OCI-LY3 (cell line): ENCODE data around the gene COG5.

Experiments used
- H2AFZ ChIP-seq: fragments of 200-600, 300-600 bp; shearing (Covaris generic); 2 replicates; pipeline ENCODE4 v1.6.0; 2014; ENCODE audit warnings: antibody characterized with exemption, low read depth, low read length
- H3K27ac ChIP-seq: fragments of 200-600, 300-600 bp; sonication (generic); 2 replicates; pipeline ENCODE4 v1.5.1; 2014; ENCODE audit warnings: mild to moderate bottlenecking, low read length, moderate library complexity, mixed read lengths
- H3K27me3 ChIP-seq: fragments of 200-600, 300-600 bp; sonication (generic); 2 replicates; pipeline ENCODE4 v1.6.1; 2014; ENCODE audit warnings: low read depth, low read length, mixed read lengths
- H3K36me3 ChIP-seq: fragments of 200-600, 300-600 bp; sonication (generic); replicated peaks from 2 replicates; pipeline ENCODE3; 2014; ENCODE audit warnings: low read depth, low read length, mixed read lengths
- H3K4me1 ChIP-seq: fragments of 300-600, 200-600 bp; sonication (generic); 2 replicates; pipeline ENCODE4 v1.6.1; 2014; ENCODE audit warnings: low read length, mixed read lengths
- H3K4me2 ChIP-seq: fragments of 200-600, 300-600 bp; sonication (generic); 2 replicates; pipeline ENCODE4 v1.6.1; 2014; ENCODE audit warnings: low read length, mixed read lengths
- H3K4me3 ChIP-seq: fragments of 300-600, 200-600 bp; sonication (generic); 2 replicates; pipeline ENCODE4 v1.5.1; 2014; ENCODE audit warnings: antibody characterized with exemption, mild to moderate bottlenecking, low read length, moderate library complexity
- H3K79me2 ChIP-seq: fragments of 300-600, 200-600 bp; shearing (Covaris generic); 2 replicates; pipeline ENCODE4 v1.6.1; 2014; ENCODE audit warnings: mild to moderate bottlenecking, low read length, mixed read lengths
- H3K9ac ChIP-seq: fragments of 300-600, 200-600 bp; shearing (Covaris generic); 2 replicates; pipeline ENCODE4 v1.6.0; 2014; ENCODE audit warnings: mild to moderate bottlenecking, low read length, moderate library complexity
- H3K9me3 ChIP-seq: fragments of 200-600, 300-600 bp; shearing (Covaris generic); 2 replicates; pipeline ENCODE4 v1.6.1; 2014; ENCODE audit warnings: low read length, mixed read lengths; ENCODE audit not compliant: insufficient read depth
- H4K20me1 ChIP-seq: fragments of 200-600, 300-600 bp; sonication (generic); 2 replicates; pipeline ENCODE4 v1.6.1; 2016; ENCODE audit warnings: low read length, mixed read lengths; ENCODE audit not compliant: insufficient read depth
- EZH2phosphoT487 ChIP-seq: fragments of 200-600 bp; shearing (Covaris generic); IDR thresholded peaks from 2 replicates; pipeline ENCODE4 v1.6.1; 2018; ENCODE audit warnings: antibody characterized with exemption, mixed run types, low read depth
- TF ChIP-seq, protein P1 (sequence below): fragments of 200-600, 300-600 bp; sonication (generic); IDR thresholded peaks from 2 replicates; pipeline ENCODE4 v1.5.1; 2014; ENCODE audit warnings: antibody characterized with exemption, low read length, low read depth

Gene COG5

DNA sequence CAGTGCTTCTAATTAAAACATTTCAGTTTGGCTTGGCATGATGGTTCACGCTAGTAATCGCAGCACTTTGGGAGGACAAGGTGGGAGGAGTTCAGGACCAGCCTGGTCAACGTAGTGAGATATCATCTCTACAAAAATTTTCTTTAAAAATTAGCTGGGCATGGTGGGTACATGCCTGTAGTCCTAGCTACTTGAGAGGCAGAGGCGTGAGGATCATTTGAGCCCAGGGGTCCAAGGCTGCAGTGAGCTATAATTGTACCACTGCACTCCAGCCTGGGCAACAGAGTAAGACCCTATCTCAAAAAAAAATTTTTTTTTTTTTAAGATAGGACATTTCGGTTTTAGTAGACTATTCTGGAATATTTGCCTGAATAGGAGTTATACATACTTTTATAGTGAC is 382.5 kb downstream of the COG5 start:
- Histone ChIP-seq H3K36me3 (peaks cover 31% of the 10 kb centered on the region), H2AFZ (no peak overlapping the region), H4K20me1 (peaks cover 56% of the 10 kb centered on the region), H3K4me3 (no peak overlapping the region), H3K79me2 (peaks cover 34% of the 10 kb centered on the region), H3K9ac (no peak overlapping the region), H3K27ac (no peak overlapping the region), H3K27me3 (no peaks in the 10 kb centered on the region), H3K4me1 (0 out of 2 replicates have a peak, but pooled peaks cover 7% of the 10 kb centered on the region), H3K9me3 (no peaks in the 10 kb centered on the region), H3K4me2 (no peak overlapping the region)
- TF ChIP-seq EZH2phosphoT487: no peak
- TF ChIP-seq, protein P1, sequence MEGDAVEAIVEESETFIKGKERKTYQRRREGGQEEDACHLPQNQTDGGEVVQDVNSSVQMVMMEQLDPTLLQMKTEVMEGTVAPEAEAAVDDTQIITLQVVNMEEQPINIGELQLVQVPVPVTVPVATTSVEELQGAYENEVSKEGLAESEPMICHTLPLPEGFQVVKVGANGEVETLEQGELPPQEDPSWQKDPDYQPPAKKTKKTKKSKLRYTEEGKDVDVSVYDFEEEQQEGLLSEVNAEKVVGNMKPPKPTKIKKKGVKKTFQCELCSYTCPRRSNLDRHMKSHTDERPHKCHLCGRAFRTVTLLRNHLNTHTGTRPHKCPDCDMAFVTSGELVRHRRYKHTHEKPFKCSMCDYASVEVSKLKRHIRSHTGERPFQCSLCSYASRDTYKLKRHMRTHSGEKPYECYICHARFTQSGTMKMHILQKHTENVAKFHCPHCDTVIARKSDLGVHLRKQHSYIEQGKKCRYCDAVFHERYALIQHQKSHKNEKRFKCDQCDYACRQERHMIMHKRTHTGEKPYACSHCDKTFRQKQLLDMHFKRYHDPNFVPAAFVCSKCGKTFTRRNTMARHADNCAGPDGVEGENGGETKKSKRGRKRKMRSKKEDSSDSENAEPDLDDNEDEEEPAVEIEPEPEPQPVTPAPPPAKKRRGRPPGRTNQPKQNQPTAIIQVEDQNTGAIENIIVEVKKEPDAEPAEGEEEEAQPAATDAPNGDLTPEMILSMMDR: no peak

DNA sequence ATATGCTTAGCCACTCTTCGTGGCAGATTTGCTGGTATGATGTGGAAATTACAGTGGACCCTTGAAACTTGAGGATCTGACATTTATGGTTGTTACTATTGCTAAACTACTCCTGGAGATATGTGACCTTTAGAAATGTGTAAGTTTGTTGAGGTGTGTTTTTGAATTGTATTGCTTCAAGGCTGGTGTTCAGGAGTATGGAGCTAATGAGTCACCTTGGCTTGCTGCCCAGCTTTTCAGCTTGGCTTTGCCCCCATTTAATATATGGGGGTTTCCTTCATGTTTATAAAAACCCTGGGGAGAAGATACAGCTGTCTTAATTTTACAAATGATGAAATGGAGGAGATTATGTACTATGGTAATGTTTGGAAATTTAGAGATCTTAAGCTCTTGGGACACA is 383.3 kb downstream of the COG5 start:
- Histone ChIP-seq H3K79me2 (peaks cover 40% of the 10 kb centered on the region), H3K4me3 (no peak overlapping the region), H4K20me1 (peaks cover 61% of the 10 kb centered on the region), H3K4me2 (no peak overlapping the region), H3K9me3 (no peaks in the 10 kb centered on the region), H3K4me1 (0 out of 2 replicates have a peak, but pooled peaks cover 7% of the 10 kb centered on the region), H3K27me3 (no peaks in the 10 kb centered on the region), H2AFZ (no peak overlapping the region), H3K36me3 (peaks cover 26% of the 10 kb centered on the region), H3K27ac (no peak overlapping the region), H3K9ac (no peak overlapping the region)
- TF ChIP-seq EZH2phosphoT487: no peak
- TF ChIP-seq, protein P1: no peak

DNA sequence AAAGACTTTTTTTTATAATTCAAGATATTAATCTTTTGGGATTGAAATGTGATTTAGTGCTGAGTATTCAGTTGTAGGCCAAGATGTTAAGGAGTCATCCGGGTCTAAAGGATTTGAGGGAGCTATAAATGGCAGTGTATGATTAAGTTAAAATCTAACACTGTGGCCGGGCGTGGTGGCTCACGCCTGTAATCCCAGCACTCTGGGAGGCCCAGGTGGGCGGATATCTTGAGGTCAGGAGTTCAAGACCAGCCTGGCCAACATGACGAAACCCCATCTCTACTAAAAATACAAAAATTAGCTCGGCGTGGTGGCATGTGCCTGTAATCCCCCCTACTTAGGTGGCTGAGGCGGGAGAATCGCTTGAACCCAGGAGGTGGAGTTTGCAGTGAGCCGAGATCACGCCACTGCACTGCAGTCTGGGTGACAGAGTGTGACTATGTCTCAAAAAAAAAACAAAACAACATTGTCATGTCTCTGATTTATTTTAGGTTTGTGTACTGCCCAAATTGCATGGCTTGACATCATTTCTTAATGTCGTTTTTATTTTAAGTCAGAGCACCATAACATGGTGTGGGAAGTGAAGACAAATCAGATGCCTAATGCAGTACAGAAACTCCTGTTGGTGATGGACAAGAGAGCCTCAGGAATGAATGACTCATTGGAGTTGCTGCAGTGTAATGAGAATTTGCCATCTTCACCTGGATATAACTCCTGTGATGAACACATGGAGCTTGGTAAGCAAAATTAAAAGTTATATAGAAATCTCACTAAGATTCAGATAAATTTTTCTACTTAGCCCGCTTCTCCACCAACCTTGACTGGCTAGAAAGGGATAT is 384.2 kb downstream of the COG5 start:
- H3K9ac ChIP-seq: no peak overlapping the region
- peaks cover 22% of the 10 kb centered on the region for H3K36me3 ChIP-seq
- H3K4me3 ChIP-seq: no peak overlapping the region
- H4K20me1 ChIP-seq: peaks cover 63% of the 10 kb centered on the region
- H3K4me1 ChIP-seq: 0 out of 2 replicates have a peak, but pooled peaks cover 7% of the 10 kb centered on the region
- H3K27me3 ChIP-seq: no peaks in the 10 kb centered on the region
- no peaks in the 10 kb centered on the region for H3K9me3 ChIP-seq
- H3K79me2 ChIP-seq: peaks cover 49% of the 10 kb centered on the region
- H2AFZ ChIP-seq: no peak overlapping the region
- no peak overlapping the region for H3K4me2 ChIP-seq
- no peak for TF ChIP-seq EZH2phosphoT487
- H3K27ac ChIP-seq: no peak overlapping the region

DNA sequence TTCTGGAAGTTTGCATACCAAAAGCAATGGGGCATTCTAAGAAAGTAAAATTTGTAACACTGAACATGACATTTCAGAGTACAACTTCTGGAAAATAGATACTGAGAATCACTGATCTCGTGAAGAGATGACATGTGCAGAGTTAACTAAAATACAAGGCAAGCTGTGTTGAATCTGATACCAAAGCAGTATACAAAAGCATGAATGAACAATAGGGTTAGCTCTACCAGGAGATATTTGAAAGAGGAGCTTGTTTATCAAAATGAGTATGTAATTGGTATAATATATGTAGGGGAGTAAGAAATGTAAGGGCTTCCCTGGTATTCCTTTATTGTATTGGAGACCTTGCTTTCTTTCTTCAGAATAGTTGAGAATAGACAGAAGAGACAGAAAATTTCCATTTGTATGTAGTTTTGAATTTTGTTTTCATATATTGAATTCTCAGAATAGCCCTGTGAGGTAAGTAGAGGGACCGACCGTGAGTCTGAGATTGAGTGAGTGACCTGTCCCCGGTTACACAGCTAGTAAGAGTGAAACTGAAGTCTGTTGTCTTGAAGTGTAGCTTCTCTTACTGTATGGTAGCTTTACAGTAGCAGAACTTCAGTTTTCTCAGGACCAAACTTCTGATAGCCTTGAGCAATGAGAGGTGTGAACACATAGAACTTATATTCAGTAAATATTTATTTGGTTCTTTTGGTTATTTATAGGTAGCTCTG is 389.9 kb downstream of the COG5 start:
- Histone ChIP-seq H3K27ac (peak overlapping the region; percentile 5; the same call in 1 of the 2 replicates), H3K4me1 (peaks cover 34% of the 10 kb centered on the region), H4K20me1 (peaks cover 67% of the 10 kb centered on the region), H3K27me3 (no peaks in the 10 kb centered on the region), H3K4me3 (peak overlapping the region; percentile 25), H3K4me2 (peak overlapping the region; percentile 58), H3K79me2 (peaks cover 85% of the 10 kb centered on the region), H2AFZ (no peak overlapping the region), H3K36me3 (peaks cover 5% of the 10 kb centered on the region), H3K9ac (0 out of 2 replicates have a peak overlapping the region, but pooled peaks have one; percentile 5), H3K9me3 (no peaks in the 10 kb centered on the region)
- no peak for TF ChIP-seq EZH2phosphoT487
- TF ChIP-seq, protein P1: no peak
